GM13977 (cell line): Measurements from ENCODE around the gene PSMD13.
"Not testable (repeated sequence)": the region's sequence is repeated elsewhere in the genome, so short reads cannot be mapped to it uniquely, and the experiment has no call there.

Source experiments
- DNase-seq: peaks from one replicate; pipeline ENCODE4 v3.0.0; 2012; ENCODE audit warnings: low spot score
- CTCF ChIP-seq: IDR thresholded peaks from 2 replicates; pipeline ENCODE4 v1.5.1; 2012; ENCODE audit warnings: mild to moderate bottlenecking, control low read depth; ENCODE audit not compliant: insufficient read depth; ENCODE audit errors: extremely low read depth, missing control alignments
- in situ Hi-C: fragments of 300-500 bp; cut with MboI; formaldehyde crosslinking; loops from one replicate; pipeline ENCODE4 v1.12.0; 2022; ENCODE audit warnings: low sequenced_read_pairs, low pct_unique_long_range_greater_than_20kb, mixed read lengths, inconsistent platforms; ENCODE audit not compliant: unreplicated experiment

The PSMD13 gene

DNA sequence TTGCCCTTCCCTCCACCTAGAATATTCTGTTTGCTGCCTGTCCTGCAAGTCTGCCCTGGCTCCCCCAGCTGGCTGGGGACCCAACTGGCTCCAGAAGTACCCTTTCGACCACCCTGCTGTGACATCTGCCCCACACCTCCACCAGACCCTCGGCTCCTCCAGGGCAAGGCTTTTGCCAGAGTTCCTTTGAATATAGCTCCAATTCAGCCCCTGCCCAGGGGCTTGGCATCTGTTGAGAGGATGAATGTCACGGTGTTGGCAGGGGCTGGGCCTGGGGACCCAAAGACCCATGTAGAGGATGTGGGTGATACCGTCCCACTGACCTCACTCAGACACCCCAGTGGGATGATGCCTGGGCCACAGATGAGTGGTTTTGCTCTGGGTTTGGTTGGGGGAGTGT lies 45.4 kb downstream of the PSMD13 start:
- TF ChIP-seq CTCF: no peak
- in situ Hi-C loops: no loop called here
- no peak for DNase-seq

DNA sequence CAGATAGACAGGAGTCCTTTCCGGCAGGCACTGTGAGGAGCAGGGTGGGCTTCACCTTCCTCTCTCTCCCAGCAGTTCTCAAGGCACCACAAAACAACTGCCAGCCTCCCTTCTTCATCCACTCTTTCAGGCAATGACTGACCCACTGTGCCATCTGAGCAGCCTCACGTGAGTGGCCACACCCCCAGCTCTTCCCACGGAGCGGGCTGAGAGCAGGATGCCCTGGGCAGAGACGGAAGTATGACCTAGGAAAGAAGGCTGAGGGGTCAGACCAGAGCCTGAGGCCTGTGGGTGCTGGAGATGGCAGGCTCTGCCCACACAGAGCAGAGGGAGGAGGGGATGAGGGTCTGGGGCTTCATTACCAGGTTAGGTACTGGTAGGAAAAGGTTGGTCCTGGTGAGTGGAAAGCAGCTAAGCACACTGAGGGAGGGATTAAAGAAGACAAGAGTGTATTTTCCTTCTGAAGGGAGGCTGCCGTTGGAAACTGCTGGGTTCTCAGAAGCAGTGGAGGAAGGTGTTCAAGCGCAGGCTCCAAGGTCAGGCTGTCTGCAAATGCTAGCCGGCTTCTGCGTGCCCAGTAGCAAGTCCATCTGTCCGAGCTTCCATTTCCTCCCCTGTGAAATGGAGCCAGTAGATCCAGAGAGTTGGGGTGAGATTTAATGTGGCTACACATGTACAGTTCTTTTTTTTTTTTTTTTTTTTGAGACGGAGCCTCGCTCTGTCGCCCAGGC lies 46.0 kb downstream of the PSMD13 start:
- DNase-seq: no peak
- in situ Hi-C loops: no loop called here
- no peak for TF ChIP-seq CTCF

- TF ChIP-seq CTCF: no peak
- in situ Hi-C loops: no loop called here
- no peak for DNase-seq
Measured at GRCh38 chr11:283405-284104, 46.8 kb downstream of the PSMD13 start.

GRCh38 chr11:284105-285020 lies 47.6 kb downstream of the PSMD13 start:
- no peak for TF ChIP-seq CTCF
- in situ Hi-C loops: no loop called here
- DNase-seq: no peak

DNA sequence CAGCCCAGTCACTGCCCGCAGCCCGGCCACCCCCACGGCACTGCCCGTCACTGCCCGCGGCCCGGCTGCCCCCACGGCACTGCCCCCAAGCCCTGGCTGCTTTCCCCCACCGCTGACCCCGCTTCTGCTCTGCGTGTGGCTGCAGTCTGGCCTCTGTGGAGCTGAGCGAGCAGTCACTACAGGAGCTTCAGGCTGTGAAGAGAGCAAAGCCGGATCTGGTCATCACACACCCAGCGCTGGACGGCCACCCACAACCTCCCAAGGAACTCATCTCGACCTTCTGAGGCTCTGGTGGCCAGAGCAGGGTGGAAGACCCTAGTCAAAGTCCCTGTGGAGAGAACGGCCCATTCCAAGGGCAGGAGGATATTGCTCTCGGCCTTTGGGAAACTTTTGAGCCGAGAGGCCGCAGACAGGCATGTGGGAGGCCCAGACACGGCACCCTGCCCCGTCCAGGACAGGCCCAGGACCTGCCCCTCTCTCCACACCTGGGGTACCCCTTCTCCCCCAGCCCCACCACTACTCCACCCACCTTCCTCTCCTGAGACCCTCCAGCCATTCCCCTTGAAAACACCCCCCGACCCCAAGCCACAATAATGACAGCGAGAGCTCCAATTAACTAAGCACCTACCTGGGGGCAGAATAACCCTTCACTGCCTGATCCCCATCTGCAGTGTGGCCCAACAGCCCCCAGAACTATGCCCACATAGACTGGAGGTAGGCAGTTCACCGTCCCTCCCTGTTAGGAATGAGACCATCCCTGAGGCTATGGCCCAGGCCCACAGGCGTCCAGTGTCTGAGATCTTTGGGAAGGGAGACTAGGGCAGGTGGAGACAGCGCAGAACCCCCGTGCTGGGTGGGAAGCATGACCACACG lies 48.5 kb downstream of the PSMD13 start:
- in situ Hi-C loops: no loop called here
- TF ChIP-seq CTCF: no peak
- no peak for DNase-seq

- no peak for DNase-seq
- in situ Hi-C loops: no loop called here
- TF ChIP-seq CTCF: no peak
Measured at GRCh38 chr11:285894-286220, 49.1 kb downstream of the PSMD13 start.

DNA sequence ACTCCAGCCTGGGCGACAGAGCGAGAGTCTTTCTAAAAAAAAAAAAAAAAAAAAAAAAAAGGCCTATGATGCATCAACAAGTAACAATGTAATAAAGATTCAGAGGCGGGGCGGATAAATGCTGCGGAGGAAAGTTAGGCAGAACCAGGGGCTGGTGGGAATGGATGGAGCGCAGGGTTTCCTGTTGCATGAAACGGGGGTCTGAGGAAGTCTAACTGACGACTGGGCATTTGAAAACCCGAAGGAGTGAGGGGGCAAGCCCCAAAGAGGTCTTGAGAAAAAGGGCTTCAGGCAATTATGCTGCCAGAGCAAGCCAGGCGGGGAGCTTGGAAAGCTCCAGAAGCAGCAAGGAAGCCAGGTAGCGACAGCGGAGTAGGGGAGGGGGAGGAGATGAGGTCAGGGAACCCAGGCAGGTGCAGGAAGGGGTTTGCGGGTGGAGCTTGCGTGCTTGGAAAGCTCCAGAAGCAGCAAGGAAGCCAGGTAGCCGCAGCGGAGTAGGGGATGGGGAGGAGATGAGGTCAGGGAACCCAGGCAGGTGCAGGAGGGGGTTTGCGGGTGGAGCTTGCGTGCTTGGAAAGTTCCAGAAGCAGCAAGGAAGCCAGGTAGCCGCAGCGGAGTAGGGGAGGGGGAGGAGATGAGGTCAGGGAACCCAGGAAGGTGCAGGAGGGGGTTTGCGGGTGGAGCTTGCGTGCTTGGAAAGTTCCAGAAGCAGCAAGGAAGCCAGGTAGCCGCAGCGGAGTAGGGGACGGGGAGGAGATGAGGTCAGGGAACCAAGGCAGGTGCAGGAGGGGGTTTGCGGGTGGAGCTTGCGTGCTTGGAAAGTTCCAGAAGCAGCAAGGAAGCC lies 50.4 kb downstream of the PSMD13 start:
- DNase-seq, in situ Hi-C loops: not testable (repeated sequence)
